Measurements from ENCODE around the gene SPTBN4.

SPTBN4 gene

GRCh38 chr19:40433391-40434216 lies 33.2 kb upstream of the SPTBN4 start:
- peak; percentile 33; the same call in 1 of the 2 replicates for TF ChIP-seq TCF12 (IDR thresholded peaks at IDR 0.05; ENCODE audit: low read depth)
- no peak for TF ChIP-seq CEBPB (IDR thresholded peaks at IDR 0.05)
- no peak; the same call in 1 of the 2 replicates for TF ChIP-seq YY1 (IDR thresholded peaks at IDR 0.05; ENCODE audit: low read depth)
- TF ChIP-seq CREB1 (IDR thresholded peaks at IDR 0.05; ENCODE audit: low read depth) = no peak
- peak; percentile 56 for TF ChIP-seq MAX (IDR thresholded peaks at IDR 0.05)
- no peak for TF ChIP-seq EGR1 (IDR thresholded peaks at IDR 0.05)
- TF ChIP-seq USF1 (IDR thresholded peaks at IDR 0.05) = no peak
- peak; percentile 47 for TF ChIP-seq TEAD4 (IDR thresholded peaks at IDR 0.05)
- no peak for TF ChIP-seq EP300 (IDR thresholded peaks at IDR 0.05; ENCODE audit: borderline replicate concordance)
- peak; percentile 64 for TF ChIP-seq TAF1 (IDR thresholded peaks at IDR 0.05; ENCODE audit: low read depth)
- no peak for TF ChIP-seq FOXM1 (IDR thresholded peaks at IDR 0.05; ENCODE audit: borderline replicate concordance, low read depth)
- no peak for TF ChIP-seq RAD21 (IDR thresholded peaks at IDR 0.05; ENCODE audit: low read depth)
- TF ChIP-seq REST (IDR thresholded peaks at IDR 0.05; ENCODE audit: low read depth) = no peak
- no peak for TF ChIP-seq ZBTB7A (IDR thresholded peaks at IDR 0.05; ENCODE audit: low read depth)

GRCh38 chr19:40438284-40438683 lies 28.5 kb upstream of the SPTBN4 start:
- TF ChIP-seq CREB1 (IDR thresholded peaks at IDR 0.05; ENCODE audit: low read depth) (no peak), FOXM1 (IDR thresholded peaks at IDR 0.05; ENCODE audit: borderline replicate concordance, low read depth) (no peak), TCF12 (IDR thresholded peaks at IDR 0.05; ENCODE audit: low read depth) (no peak), RAD21 (IDR thresholded peaks at IDR 0.05; ENCODE audit: low read depth) (no peak), EGR1 (IDR thresholded peaks at IDR 0.05) (no peak), TAF1 (IDR thresholded peaks at IDR 0.05; ENCODE audit: low read depth) (no peak), ZBTB7A (IDR thresholded peaks at IDR 0.05; ENCODE audit: low read depth) (no peak), YY1 (IDR thresholded peaks at IDR 0.05; ENCODE audit: low read depth) (no peak), MAX (IDR thresholded peaks at IDR 0.05) (no peak), TEAD4 (IDR thresholded peaks at IDR 0.05) (no peak), NFIC (IDR thresholded peaks at IDR 0.05) (no peak), REST (IDR thresholded peaks at IDR 0.05; ENCODE audit: low read depth) (no peak), USF1 (IDR thresholded peaks at IDR 0.05) (no peak), EP300 (IDR thresholded peaks at IDR 0.05; ENCODE audit: borderline replicate concordance) (no peak), CEBPB (IDR thresholded peaks at IDR 0.05) (no peak)

- TF ChIP-seq REST (IDR thresholded peaks at IDR 0.05; ENCODE audit: low read depth) = no peak
- TF ChIP-seq TAF1 (IDR thresholded peaks at IDR 0.05; ENCODE audit: low read depth) = no peak
- TF ChIP-seq ZBTB7A (IDR thresholded peaks at IDR 0.05; ENCODE audit: low read depth) = no peak
- no peak for TF ChIP-seq TEAD4 (IDR thresholded peaks at IDR 0.05)
- no peak for TF ChIP-seq CREB1 (IDR thresholded peaks at IDR 0.05; ENCODE audit: low read depth)
- no peak for TF ChIP-seq FOXM1 (IDR thresholded peaks at IDR 0.05; ENCODE audit: borderline replicate concordance, low read depth)
- no peak for TF ChIP-seq TCF12 (IDR thresholded peaks at IDR 0.05; ENCODE audit: low read depth)
- no peak for TF ChIP-seq MAX (IDR thresholded peaks at IDR 0.05)
- TF ChIP-seq EGR1 (IDR thresholded peaks at IDR 0.05) = no peak
- TF ChIP-seq USF1 (IDR thresholded peaks at IDR 0.05) = no peak
- no peak for TF ChIP-seq NFIC (IDR thresholded peaks at IDR 0.05)
- TF ChIP-seq CEBPB (IDR thresholded peaks at IDR 0.05) = no peak
- TF ChIP-seq EP300 (IDR thresholded peaks at IDR 0.05; ENCODE audit: borderline replicate concordance) = no peak
- TF ChIP-seq YY1 (IDR thresholded peaks at IDR 0.05; ENCODE audit: low read depth) = no peak
- no peak for TF ChIP-seq RAD21 (IDR thresholded peaks at IDR 0.05; ENCODE audit: low read depth)
Observed at GRCh38 chr19:40441719-40442253, 25.0 kb upstream of the SPTBN4 start.

Measured in Ishikawa (cell line).